ENCODE measurements around the gene BANK1.

GRCh38 chr4:102103368-102103767, 312.8 kb downstream of the BANK1 start:
- TF ChIP-seq, protein P1, sequence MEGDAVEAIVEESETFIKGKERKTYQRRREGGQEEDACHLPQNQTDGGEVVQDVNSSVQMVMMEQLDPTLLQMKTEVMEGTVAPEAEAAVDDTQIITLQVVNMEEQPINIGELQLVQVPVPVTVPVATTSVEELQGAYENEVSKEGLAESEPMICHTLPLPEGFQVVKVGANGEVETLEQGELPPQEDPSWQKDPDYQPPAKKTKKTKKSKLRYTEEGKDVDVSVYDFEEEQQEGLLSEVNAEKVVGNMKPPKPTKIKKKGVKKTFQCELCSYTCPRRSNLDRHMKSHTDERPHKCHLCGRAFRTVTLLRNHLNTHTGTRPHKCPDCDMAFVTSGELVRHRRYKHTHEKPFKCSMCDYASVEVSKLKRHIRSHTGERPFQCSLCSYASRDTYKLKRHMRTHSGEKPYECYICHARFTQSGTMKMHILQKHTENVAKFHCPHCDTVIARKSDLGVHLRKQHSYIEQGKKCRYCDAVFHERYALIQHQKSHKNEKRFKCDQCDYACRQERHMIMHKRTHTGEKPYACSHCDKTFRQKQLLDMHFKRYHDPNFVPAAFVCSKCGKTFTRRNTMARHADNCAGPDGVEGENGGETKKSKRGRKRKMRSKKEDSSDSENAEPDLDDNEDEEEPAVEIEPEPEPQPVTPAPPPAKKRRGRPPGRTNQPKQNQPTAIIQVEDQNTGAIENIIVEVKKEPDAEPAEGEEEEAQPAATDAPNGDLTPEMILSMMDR (IDR thresholded peaks at IDR 0.05) = no peak
- no peak for TF ChIP-seq POLR2A (IDR thresholded peaks at IDR 0.05)
